Heart left ventricle (tissue), 16 donors: ENCODE data around the gene RRBP1. TPM values are rescaled to one million over a fixed set of nuclear protein-coding genes. Genes with fewer than 3 reads are reported as not detected.
A peak's percentile ranks its signal among the peaks of the same experiment; 100 is the strongest.

Experiments
- ATAC-seq, 4 donors: fragments of 200-7000 bp; cut with Tn5 transposase; one replicate each; pipeline ENCODE4 v1.9.1; 2020 to 2022; ENCODE audit warnings: moderate library complexity in 4 of 4, mild to moderate bottlenecking in 3 of 4, moderate number of reproducible peaks in 1 of 4
- DNase-seq, 5 donors: peaks; one replicate each; pipeline ENCODE4 v3.0.0-alpha.2; 2020
- H3K27ac ChIP-seq, 12 donors: fragments of 200-600 bp; sonication (generic) in 4 of 12; one replicate each; pipeline versions ENCODE4 v1.5.0 to v1.8.0; 2016 to 2022; ENCODE audit warnings: mild to moderate bottlenecking in 2 of 12
- H3K27me3 ChIP-seq, 9 donors: fragments of 200-600 bp; sonication (generic) in 2 of 9; one replicate each; pipeline versions ENCODE4 v1.5.1 to v1.8.0; 2016 to 2022; ENCODE audit warnings: mild to moderate bottlenecking in 3 of 9
- H3K36me3 ChIP-seq, 9 donors: fragments of 200-600 bp; sonication (generic) in 2 of 9; one replicate each; pipeline versions ENCODE4 v1.5.0 to v1.8.0; 2018 to 2022; ENCODE audit warnings: mild to moderate bottlenecking in 2 of 9
- H3K4me1 ChIP-seq, 12 donors: fragments of 200-600 bp; sonication (generic) in 4 of 12; one replicate each; pipeline versions ENCODE4 v1.5.0 to v1.8.0; 2016 to 2022; ENCODE audit warnings: mild to moderate bottlenecking in 3 of 12
- H3K4me3 ChIP-seq, 12 donors: fragments of 200-600 bp; sonication (generic) in 4 of 12; one replicate each; pipeline versions ENCODE4 v1.5.0 to v1.8.0; 2017 to 2022; ENCODE audit warnings: mild to moderate bottlenecking in 9 of 12, moderate library complexity in 4 of 12
- H3K9me3 ChIP-seq, 12 donors: fragments of 200-600 bp; sonication (generic) in 4 of 12; one replicate each; pipeline versions ENCODE4 v1.5.0 to v1.8.0; 2016 to 2022; ENCODE audit warnings: mild to moderate bottlenecking in 1 of 12
- POLR2A ChIP-seq, 2 donors: fragments of 450-650 bp; IDR thresholded peaks; one replicate each; pipeline ENCODE4 v1.6.1; 2017; ENCODE audit warnings: antibody characterized with exemption in 2 of 2, mild to moderate bottlenecking in 2 of 2, moderate library complexity in 2 of 2
- WGBS, 4 donors: extraction: QIAGEN DNeasy Blood & Tissue Kit in 2 of 4; methylation state at CpG; one replicate each; pipeline versions ENCODE4 v1.1.5 to v1.1.7; 2013 to 2018; 5-methylcytosine and 5-hydroxymethylcytosine counted together
- intact Hi-C, 10 donors: fragments of 100-400 bp; cut with DNase I; formaldehyde crosslinking; loops; one replicate each; pipeline versions ENCODE4 v1.11.1 to v1.14.2; 2022
- polyA plus RNA-seq, 2 donors: library from polyadenylated mRNA; stranded (reverse); fragments of 200-250 nt; gene quantifications; one replicate each; pipeline ENCODE4 v1.2.3, GENCODE V29; 2013
- total RNA-seq, 9 donors: library from RNA; depleted of rRNA in 2 of 9; stranded (reverse); fragments of >200 nt in 2 of 9; fragmentation: NEBNext Ultra II Directional in 3 of 9; extraction: Animal tissue kit (Norgen Biotek cat#: 25700) in 3 of 9; gene quantifications; one replicate each; pipeline versions ENCODE4 v1.1.0 to v1.2.4, GENCODE V29; 2016 to 2023
- TF ChIP-seq, protein P1 (sequence below), 12 donors: fragments of 200-600 bp; sonication (generic) in 4 of 12; IDR thresholded peaks; one replicate each; pipeline versions ENCODE4 v1.5.0 to v1.8.0; 2018 to 2022; ENCODE audit warnings: antibody characterized with exemption in 12 of 12, mild to moderate bottlenecking in 5 of 12
- donor health status: ischemic (EF 13 %, LVEDD 7.1; RV severe dilation, severe dysfunction).
- donor health status: healthy with polysubstance abuse.
- donor health status: DM: no; HTN: yes; CAD: no.
- donor health status: DM: no; HTN: no; CAD: no.
- donor health status: ischemic (EF 25% LVEDD 6.9; RV normal size, moderate dysfunction).
- donor health status: ischemic (EF 25% LVEDD 5.7; RV mildly dilated, moderate dysfunction).
- donor health status: healthy.
- donor health status: DM: yes; HTN: yes; CAD: no.
- donor health status: ischemic (EF 35%, LVEDD 5.7; RV mildly dilated, moderate dysfunction).
- donor health status: nonischemic (EF 11% LVEDD 7.7; RV severe dilation, severe dysfunction).
- donor health status: DM: yes; HTN: yes; CAD: no.
- donor health status: PGD.
- donor health status: ischemic (EF 29% LVEDD 5.4; RV normal size, mild dysfunction).
- donor health status: nonischemic (EF 23%, LVEDD 6.1; RV moderate dilation, normal function).

The RRBP1 gene
- total and polyA plus RNA-seq, 11 donors, result 24.9 to 91.3 (median 40.0) TPM

DNA sequence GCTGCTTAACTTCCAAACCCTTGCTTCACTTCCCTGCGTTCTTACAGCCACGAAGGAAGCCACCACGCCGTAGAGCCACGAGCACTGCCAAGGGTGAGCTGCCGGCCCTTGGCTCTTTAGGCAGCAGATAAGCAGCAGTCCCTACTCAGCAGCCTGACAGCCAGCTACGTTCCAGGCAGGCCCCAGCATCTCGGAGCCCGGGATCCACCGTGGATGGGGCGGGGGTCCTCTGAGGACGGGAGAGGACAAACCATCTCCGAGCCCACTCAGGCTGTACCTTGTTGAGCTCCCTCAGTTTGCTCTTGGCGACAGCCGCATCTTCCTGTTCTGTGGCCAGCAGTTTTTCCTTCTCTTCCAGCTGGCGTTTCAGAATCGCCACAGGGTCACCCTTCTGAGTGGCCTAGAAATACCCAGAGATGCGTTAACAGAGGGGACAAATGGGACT is 40.5 kb downstream of the RRBP1 start:
- peaks cover 0 to 76% (median 42%) of the 10 kb centered on the region in 12 donors for H3K4me1 ChIP-seq
- H3K4me3 ChIP-seq, result no peak overlapping the region
- WGBS, 4 donors, result 75 to 83% (median 78%) methylated on average over 18 of the region's 18 CpGs
- DNase-seq (peak in 1 of 5 donors; percentile 65), ATAC-seq (peak in 1 of 4 donors; percentile 8)
- H3K36me3 ChIP-seq, result peaks cover 0 to 81% (median 40%) of the 10 kb centered on the region in 9 donors
- peak overlapping the region in 4 of 12 donors; percentile 0 to 50 (median 8) for H3K27ac ChIP-seq
- TF ChIP-seq, protein P1, sequence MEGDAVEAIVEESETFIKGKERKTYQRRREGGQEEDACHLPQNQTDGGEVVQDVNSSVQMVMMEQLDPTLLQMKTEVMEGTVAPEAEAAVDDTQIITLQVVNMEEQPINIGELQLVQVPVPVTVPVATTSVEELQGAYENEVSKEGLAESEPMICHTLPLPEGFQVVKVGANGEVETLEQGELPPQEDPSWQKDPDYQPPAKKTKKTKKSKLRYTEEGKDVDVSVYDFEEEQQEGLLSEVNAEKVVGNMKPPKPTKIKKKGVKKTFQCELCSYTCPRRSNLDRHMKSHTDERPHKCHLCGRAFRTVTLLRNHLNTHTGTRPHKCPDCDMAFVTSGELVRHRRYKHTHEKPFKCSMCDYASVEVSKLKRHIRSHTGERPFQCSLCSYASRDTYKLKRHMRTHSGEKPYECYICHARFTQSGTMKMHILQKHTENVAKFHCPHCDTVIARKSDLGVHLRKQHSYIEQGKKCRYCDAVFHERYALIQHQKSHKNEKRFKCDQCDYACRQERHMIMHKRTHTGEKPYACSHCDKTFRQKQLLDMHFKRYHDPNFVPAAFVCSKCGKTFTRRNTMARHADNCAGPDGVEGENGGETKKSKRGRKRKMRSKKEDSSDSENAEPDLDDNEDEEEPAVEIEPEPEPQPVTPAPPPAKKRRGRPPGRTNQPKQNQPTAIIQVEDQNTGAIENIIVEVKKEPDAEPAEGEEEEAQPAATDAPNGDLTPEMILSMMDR (IDR thresholded peaks at IDR 0.05), result no peak
- TF ChIP-seq POLR2A (IDR thresholded peaks at IDR 0.05), result no peak
- intact Hi-C loops, result loop anchor here in 1 of 10 donors (10.0 kb wide), 1 partner anchor 253 kb away; no protein-coding TSS in a partner anchor
- H3K9me3 ChIP-seq, result no peaks in the 10 kb centered on the region
- no peaks in the 10 kb centered on the region for H3K27me3 ChIP-seq

DNA sequence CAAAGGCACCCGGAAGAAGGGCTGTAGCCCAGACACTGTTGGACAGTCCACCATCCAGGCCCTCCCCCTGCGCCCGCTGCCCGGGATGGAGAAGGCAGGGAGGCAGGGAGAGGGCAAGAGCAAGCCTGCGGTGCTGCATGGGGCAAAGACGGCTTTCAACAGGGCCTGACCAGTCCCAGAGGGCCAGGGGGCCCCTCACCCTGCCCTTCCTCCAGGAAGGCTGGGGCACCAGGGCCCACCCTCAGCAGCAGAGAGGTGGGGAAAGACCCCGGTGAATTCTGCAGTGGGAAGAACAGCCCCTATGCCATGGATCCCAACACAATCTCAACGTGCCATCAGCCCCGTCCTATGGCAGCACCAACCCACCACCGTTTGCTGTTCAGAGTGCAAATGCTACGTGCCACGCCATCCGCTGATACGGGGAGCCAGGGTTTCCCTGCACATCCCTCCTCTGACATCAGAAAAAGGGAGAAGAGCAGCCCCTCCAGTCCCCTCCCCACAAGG is 41.1 kb downstream of the RRBP1 start:
- Histone ChIP-seq H3K27ac (peak overlapping the region in 1 of 12 donors; percentile 19), H3K27me3 (no peaks in the 10 kb centered on the region), H3K9me3 (no peaks in the 10 kb centered on the region), H3K36me3 (peaks cover 0 to 86% (median 40%) of the 10 kb centered on the region in 9 donors), H3K4me1 (peaks cover 0 to 76% (median 44%) of the 10 kb centered on the region in 12 donors), H3K4me3 (no peak overlapping the region)
- TF ChIP-seq, protein P1 (IDR thresholded peaks at IDR 0.05), result no peak
- TF ChIP-seq POLR2A (IDR thresholded peaks at IDR 0.05), result no peak
- WGBS, 4 donors, result 86 to 93% (median 91%) methylated on average over 4 to 14 of the region's 14 CpGs
- intact Hi-C loops, result loop anchor here in 1 of 10 donors (10.0 kb wide), 1 partner anchor 254 kb away; no protein-coding TSS in a partner anchor
- ATAC-seq (no peak), DNase-seq (no peak)

DNA sequence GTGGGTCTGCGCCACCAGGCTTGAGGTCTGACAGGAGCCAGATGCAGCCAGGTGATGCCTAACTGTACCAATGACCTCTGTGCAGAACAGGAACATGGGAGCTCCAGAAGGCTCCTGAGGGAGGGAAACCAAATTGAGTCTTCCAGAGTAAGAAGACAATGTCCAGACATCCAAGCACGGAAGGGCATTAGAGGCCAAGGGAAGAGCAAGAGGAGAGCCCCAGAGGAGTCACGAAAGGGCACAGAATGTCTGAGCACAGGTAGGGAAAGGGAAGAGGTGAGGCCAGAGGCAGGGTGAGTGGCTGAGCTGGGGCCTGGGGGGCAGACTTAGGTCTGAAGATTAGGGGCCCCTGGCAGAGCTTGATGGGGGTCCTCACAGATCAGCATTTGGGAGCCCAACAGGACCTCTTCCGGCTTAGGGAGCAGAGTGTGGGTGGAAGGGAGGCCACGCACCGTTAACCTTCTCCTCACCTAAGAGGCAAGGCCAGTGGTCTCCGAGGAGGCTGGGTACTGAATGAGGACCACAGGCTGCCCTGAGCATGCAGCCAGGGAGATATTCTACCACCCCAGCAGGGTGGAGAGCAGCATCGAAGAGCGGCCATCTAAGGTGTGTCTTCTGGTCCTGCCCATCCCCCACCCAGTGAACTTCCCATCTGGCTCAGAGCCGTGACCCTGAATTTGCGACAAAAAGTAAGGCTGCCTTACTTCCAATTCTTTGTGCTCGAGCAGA is 41.7 kb downstream of the RRBP1 start:
- DNase-seq, result peak in 1 of 5 donors; percentile 15
- Histone ChIP-seq H3K4me1 (peaks cover 0 to 78% (median 46%) of the 10 kb centered on the region in 12 donors), H3K9me3 (no peaks in the 10 kb centered on the region), H3K4me3 (no peak overlapping the region), H3K27ac (no peak overlapping the region), H3K36me3 (peaks cover 0 to 86% (median 44%) of the 10 kb centered on the region in 9 donors), H3K27me3 (no peaks in the 10 kb centered on the region)
- TF ChIP-seq POLR2A (IDR thresholded peaks at IDR 0.05), result no peak
- TF ChIP-seq, protein P1 (IDR thresholded peaks at IDR 0.05), result no peak
- intact Hi-C loops, result loop anchor here in 1 of 10 donors (10.0 kb wide), 1 partner anchor 254 kb away; no protein-coding TSS in a partner anchor
- WGBS, 4 donors, result 88 to 93% (median 90%) methylated on average over 10 to 12 of the region's 12 CpGs
- no peak for ATAC-seq

DNA sequence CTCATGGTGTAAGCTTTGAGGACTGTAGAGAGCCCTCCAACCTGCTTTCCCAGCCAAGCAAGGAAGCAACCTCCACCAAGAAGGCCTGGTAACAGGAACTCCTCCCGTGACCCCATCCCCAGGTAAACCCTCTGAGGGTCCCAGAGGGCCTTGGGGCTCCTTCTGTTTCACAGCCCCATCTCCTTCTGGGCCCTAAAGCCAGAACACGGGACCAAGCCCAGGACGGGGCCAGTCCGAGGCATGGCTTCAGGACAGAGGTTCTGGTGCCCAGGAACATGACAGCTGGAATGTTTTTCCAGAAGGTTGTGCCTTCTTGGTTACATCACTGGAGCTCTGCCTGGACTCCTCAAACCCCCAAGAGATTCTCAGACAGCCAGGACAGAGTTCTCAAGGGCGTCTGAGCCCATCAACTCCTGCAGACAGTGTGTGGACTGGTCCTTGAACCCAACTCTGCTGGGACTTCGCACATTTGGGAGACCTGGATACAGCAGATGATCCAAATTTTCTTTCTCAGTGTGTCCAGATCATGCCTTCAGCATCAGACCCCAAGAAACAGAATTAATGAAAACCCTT is 43.1 kb downstream of the RRBP1 start:
- Histone ChIP-seq H3K27ac (no peak overlapping the region), H3K9me3 (no peaks in the 10 kb centered on the region), H3K4me1 (peaks cover 0 to 79% (median 46%) of the 10 kb centered on the region in 12 donors), H3K4me3 (no peak overlapping the region), H3K36me3 (peaks cover 0 to 93% (median 58%) of the 10 kb centered on the region in 9 donors), H3K27me3 (no peaks in the 10 kb centered on the region)
- DNase-seq (no peak), ATAC-seq (no peak)
- TF ChIP-seq, protein P1 (IDR thresholded peaks at IDR 0.05), result no peak
- TF ChIP-seq POLR2A (IDR thresholded peaks at IDR 0.05), result no peak
- 85 to 93% (median 90%) methylated on average over 5 to 6 of the region's 6 CpGs for WGBS, 4 donors
- intact Hi-C loops, result no loop called here
